Prostate gland (tissue), 2 donors: ENCODE data around the gene LANCL1.

Experiments used
- CTCF ChIP-seq, 4 experiments: fragments of 200-600 bp in 2 of 4; fragments of 450-650 bp in 2 of 4; sonication (generic) in 2 of 4; IDR thresholded peaks; 1 replicate in 3 of 4; 2 replicates in 1 of 4; pipeline ENCODE4 v1.5.1; 2016 to 2019; ENCODE audit warnings: antibody characterized with exemption in 4 of 4, mild to moderate bottlenecking in 2 of 4, moderate library complexity in 2 of 4
- POLR2A ChIP-seq: fragments of 450-650 bp; IDR thresholded peaks from one replicate; pipeline ENCODE4 v1.6.1; 2016; ENCODE audit warnings: antibody characterized with exemption, mild to moderate bottlenecking
- POLR2AphosphoS5 ChIP-seq: sonication (generic); formaldehyde crosslinking; IDR thresholded peaks from one replicate; pipeline ENCODE4 v1.6.1; 2017; ENCODE audit warnings: antibody characterized with exemption

GRCh38 chr2:210452194-210452593, 24.4 kb downstream of the LANCL1 start:
- TF ChIP-seq CTCF (IDR thresholded peaks at IDR 0.05) (no peak), POLR2AphosphoS5 (no peak), POLR2A (no peak)
